T follicular helper cell (primary cell): Measurements from ENCODE around the gene PDE6G.
"Not testable (repeated sequence)": the region's sequence is repeated elsewhere in the genome, so short reads cannot be mapped to it uniquely, and the experiment has no call there.

Experiments used
- DNase-seq: peaks from one replicate; pipeline ENCODE4 v3.0.0-alpha.2; 2020; ENCODE audit warnings: low read depth

PDE6G gene

GRCh38 chr17:81635431-81635830 lies 20.9 kb downstream of the PDE6G start:
- no peak for DNase-seq

DNA sequence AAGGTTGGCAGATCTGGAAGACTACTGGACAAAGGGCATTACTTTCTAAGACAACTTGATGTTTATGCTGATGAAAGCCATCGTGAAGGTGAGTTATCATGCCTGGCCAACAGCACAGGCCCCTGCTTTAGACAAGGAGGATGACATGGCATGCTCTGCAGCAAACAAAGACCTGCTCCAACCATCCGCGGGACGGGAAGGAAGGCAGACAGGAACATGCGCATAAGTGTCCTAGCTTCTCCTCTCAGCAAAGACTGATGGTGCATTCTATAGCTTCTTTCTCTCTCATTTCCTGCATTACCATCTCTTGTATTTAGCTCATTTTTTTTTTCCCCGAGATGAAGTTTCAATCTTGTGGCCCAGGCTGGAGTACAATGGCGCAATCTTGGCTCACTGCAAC lies 24.9 kb downstream of the PDE6G start:
- DNase-seq: no peak

DNA sequence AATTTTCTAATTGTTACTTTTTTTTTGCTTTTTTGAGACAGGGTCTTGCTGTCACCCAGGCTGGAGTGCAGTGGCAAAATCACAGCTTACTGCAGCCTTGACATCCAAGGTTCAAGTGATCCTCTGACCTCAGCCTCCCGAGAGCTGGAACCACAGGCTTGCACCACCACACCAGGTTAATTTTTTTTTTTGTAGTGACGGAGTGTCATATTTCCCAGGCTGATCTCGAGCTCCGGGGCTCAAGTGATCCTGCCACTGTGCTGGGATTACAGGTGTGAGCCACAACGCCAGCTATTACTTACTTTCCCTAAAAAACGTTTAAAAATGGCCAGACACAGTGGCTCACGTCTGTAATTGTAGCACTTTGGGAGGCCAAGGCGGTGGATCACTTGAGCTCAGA lies 26.1 kb downstream of the PDE6G start:
- DNase-seq: no peak

- no peak for DNase-seq
Measured at GRCh38 chr17:81621494-81622130, 34.7 kb downstream of the PDE6G start.

- DNase-seq: not testable (repeated sequence)
Measured at GRCh38 chr17:81618307-81618706, 38.0 kb downstream of the PDE6G start.

DNA sequence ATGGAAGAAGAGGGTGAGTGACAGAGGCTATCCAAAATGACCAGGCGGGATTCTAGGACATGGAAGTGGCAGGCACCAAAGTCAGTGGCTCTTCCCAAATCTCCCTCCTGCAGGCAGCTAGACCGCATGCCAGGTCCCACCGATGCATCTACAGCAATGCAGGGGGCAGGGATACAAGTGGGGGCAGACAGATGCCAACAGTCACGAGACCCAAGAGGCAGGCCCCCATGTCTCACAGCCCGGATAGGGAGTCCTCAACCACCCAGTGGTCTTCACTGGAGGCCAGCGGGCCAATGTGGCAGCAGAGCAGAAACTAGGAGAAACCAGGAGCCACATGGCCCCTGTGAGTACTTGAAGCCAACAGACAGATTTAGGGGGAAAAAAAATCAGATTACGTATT lies 39.5 kb downstream of the PDE6G start:
- DNase-seq: no peak

DNA sequence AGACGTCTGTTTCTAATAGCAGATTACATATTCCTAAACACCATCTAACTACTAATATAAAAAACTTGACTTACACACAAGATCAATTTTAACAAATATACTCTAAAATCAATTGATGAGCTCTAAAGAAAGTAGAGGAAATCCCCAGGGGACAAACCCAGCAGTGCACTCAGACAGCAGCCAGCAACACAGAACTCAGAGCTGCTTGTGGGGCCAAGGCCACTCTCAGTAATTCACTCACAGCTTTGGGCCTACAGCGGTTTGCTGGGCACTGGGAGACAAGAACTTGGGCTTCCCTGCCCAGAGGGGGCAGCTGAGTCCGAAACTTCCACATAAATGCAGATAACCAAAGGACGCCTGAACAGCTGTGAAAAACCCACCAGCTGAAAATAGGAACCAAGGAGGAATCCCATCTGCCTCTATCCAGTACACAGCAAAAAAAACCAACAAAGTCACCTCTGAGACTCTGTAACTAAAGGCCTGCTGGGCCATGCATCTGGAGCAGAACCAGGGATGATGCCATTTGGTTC lies 40.9 kb downstream of the PDE6G start:
- no peak for DNase-seq

- no peak for DNase-seq
Measured at GRCh38 chr17:81612172-81612970, 44.0 kb downstream of the PDE6G start.

DNA sequence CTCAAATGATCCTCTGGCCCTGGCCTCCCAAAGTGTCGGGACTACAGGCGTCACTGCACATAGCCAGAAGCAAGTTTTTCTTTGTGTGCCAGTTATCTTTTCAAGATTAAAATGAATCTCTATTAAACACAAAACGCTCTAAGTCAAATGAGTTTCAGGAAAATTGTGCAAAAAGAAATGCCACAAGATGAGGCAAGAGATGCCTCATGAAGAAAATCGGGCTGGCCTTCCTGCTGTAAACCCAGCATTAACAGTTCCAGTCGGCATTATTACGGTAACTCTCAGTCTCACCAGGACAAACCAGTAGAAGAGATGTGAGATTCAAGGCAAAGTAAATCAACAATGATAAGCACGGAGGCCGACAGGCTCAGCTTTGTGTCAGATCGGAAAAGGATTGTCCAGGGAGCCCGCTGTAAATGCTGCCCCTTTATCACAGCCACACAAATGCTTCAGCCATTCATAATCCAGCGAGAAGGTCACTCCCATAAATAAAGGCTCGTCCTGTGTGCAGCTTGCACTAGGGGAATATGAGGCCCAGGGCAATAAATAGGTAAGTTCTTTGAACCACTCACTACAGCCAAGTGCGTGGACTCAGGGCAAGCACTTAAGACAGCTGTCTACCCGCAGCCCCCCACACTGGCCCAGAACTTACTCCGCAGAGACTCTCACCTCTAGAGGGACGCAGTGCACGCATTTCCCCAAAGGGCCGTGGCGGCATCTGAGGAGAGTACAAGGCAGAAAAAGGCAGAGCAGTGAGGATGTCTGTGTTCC lies 46.6 kb downstream of the PDE6G start:
- no peak for DNase-seq

GRCh38 chr17:81608605-81609004 lies 47.7 kb downstream of the PDE6G start:
- DNase-seq: no peak

- DNase-seq: no peak
Measured at GRCh38 chr17:81608082-81608481, 48.3 kb downstream of the PDE6G start.

- no peak for DNase-seq
Measured at GRCh38 chr17:81607431-81607830, 48.9 kb downstream of the PDE6G start.

DNA sequence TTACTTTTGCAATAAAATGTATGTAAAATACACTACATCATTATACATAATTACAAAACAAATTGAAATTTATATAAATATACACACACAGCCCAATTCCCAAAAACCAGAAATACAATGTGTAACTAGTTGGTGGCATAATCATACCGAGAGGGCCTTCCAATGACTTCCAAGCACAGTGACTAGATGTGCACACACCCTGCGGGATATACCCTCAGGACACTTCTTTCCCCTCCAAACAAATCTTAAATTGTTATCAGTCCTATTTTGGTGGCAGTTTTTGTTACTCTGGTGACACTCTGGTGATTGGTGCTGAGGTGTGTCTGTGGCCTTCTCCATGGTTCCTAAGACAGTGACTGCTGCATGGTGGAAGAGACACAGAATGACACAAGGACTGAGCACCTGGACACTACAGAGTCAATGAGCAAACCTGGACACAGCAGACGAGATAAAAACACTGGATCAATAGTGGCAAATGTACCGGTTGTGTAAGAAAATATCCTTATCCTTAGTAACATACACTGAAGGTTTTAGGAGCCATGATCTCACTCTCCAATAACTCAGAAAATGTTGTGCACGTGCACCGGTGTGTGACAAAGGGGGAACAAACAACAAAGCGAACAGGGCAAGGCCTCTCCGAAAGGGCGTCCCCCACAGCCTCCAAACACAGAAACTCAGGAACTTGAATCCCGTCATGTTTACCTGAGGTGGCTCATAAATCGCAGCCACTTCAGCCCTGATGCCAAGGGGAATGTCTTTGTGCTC lies 52.3 kb downstream of the PDE6G start:
- DNase-seq: no peak

DNA sequence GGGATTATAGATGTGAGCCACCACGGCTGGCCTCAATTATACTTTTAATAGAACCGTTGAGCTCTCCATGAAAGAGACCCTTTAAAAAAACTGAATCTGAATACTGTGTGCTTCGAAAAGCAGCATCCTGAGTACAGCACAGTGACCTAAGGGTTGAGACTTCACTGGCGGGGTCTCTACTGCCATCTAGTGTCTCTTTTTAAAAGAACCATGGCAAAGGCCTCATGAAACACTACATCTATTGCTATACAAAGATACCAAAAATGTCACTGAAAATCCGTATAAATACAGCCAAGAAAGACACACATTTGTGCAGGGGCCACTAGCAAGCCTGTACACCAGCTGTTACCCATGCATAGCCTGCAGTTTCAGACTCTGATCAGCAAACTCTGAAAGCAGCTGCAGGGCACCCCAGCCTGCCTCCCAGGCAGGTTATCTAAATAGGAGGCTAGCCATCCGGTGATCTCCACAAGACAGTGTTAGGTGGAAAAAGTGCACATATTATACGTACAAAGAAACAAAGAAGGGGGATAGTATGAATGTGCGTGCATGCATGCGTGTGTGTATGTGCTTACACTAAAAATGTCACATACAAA lies 54.7 kb downstream of the PDE6G start:
- DNase-seq: peak; percentile 24
